SK-N-SH treated with all-trans-retinoic acid at 6 μM for 48 hours (cell line): ENCODE measurements around the gene DUOX2.

Source experiments
- ATAC-seq: fragments of 200-7000 bp; cut with Tn5 transposase; 3 replicates; pipeline ENCODE4 v1.9.1; 2020; ENCODE audit warnings: mild to moderate bottlenecking, moderate library complexity
- ARNTL ChIP-seq: fragments of 450-650 bp; formaldehyde crosslinking; IDR thresholded peaks from 2 replicates; pipeline ENCODE4 v1.5.0; 2020; ENCODE audit warnings: low read depth, mild to moderate bottlenecking, moderate library complexity, borderline replicate concordance
- BACH2 ChIP-seq: fragments of 250-450 bp; sonication (Bioruptor Pico); IDR thresholded peaks from 2 replicates; pipeline ENCODE4 v1.9.0; 2021; ENCODE audit warnings: mild to moderate bottlenecking, borderline replicate concordance
- CREB5 ChIP-seq: fragments of 250-450 bp; sonication (Bioruptor Pico); IDR thresholded peaks from 2 replicates; pipeline ENCODE4 v1.5.1; 2020; ENCODE audit warnings: low read depth, mild to moderate bottlenecking, moderate library complexity
- CSRNP3 ChIP-seq: fragments of 250-450 bp; sonication (Bioruptor Pico); IDR thresholded peaks from 2 replicates; pipeline ENCODE4 v1.5.1; 2021; ENCODE audit warnings: mild to moderate bottlenecking, moderate library complexity
- ESRRG ChIP-seq: fragments of 250-450 bp; sonication (Bioruptor Pico); IDR thresholded peaks from 2 replicates; pipeline ENCODE4 v1.6.1; 2021; ENCODE audit warnings: mild to moderate bottlenecking
- GLIS3 ChIP-seq: fragments of 250-450 bp; sonication (Bioruptor Pico); IDR thresholded peaks from 2 replicates; pipeline ENCODE4 v1.5.0; 2020; ENCODE audit warnings: mild to moderate bottlenecking, moderate library complexity
- ISL1 ChIP-seq: fragments of 250-450 bp; sonication (Bioruptor Pico); IDR thresholded peaks from 2 replicates; pipeline ENCODE4 v2.1.2; 2022; ENCODE audit warnings: mild to moderate bottlenecking, moderate library complexity
- OSR1 ChIP-seq: fragments of 250-450 bp; sonication (Bioruptor Pico); IDR thresholded peaks from 2 replicates; pipeline ENCODE4 v1.8.0; 2022; ENCODE audit warnings: moderate library complexity, mild to moderate bottlenecking, inconsistent platforms
- POU6F1 ChIP-seq: fragments of 250-450 bp; sonication (Bioruptor Pico); IDR thresholded peaks from 2 replicates; pipeline ENCODE4 v1.8.0; 2021; ENCODE audit warnings: low read depth, mild to moderate bottlenecking, moderate library complexity, borderline replicate concordance
- PPARA ChIP-seq: fragments of 250-450 bp; sonication (Bioruptor Pico); IDR thresholded peaks from 2 replicates; pipeline ENCODE4 v1.5.0; 2020; ENCODE audit warnings: mild to moderate bottlenecking, borderline replicate concordance
- RARB ChIP-seq: fragments of 250-450 bp; sonication (Bioruptor Pico); IDR thresholded peaks from 2 replicates; pipeline ENCODE4 v1.8.0; 2021; ENCODE audit warnings: mild to moderate bottlenecking, moderate library complexity
- SNAI2 ChIP-seq: fragments of 250-450 bp; sonication (Bioruptor Pico); IDR thresholded peaks from 2 replicates; pipeline ENCODE4 v1.5.0; 2020; ENCODE audit warnings: mild to moderate bottlenecking, moderate library complexity
- TCF4 ChIP-seq: fragments of 250-450 bp; sonication (Bioruptor Pico); IDR thresholded peaks from 2 replicates; pipeline ENCODE4 v1.8.0; 2021; ENCODE audit warnings: mild to moderate bottlenecking, moderate library complexity, borderline replicate concordance
- TOX ChIP-seq: fragments of 250-450 bp; sonication (Bioruptor Pico); IDR thresholded peaks from 2 replicates; pipeline ENCODE4 v1.8.0; 2021; ENCODE audit warnings: mild to moderate bottlenecking, moderate library complexity, borderline replicate concordance
- TSHZ2 ChIP-seq: fragments of 250-450 bp; sonication (Bioruptor Pico); IDR thresholded peaks from 2 replicates; pipeline ENCODE4 v1.5.0; 2020; ENCODE audit warnings: mild to moderate bottlenecking, moderate library complexity
- ZC3H10 ChIP-seq: fragments of 250-450 bp; sonication (Bioruptor Pico); IDR thresholded peaks from 2 replicates; pipeline ENCODE4 v1.5.1; 2021; ENCODE audit warnings: mild to moderate bottlenecking, moderate library complexity
- ZFP3 ChIP-seq: fragments of 250-450 bp; sonication (Bioruptor Pico); IDR thresholded peaks from 2 replicates; pipeline ENCODE4 v1.5.0; 2020; ENCODE audit warnings: mild to moderate bottlenecking, moderate library complexity
- ZFP30 ChIP-seq: fragments of 450-650 bp; formaldehyde crosslinking; IDR thresholded peaks from 2 replicates; pipeline ENCODE4 v1.5.0; 2022; ENCODE audit warnings: mild to moderate bottlenecking, moderate library complexity
- ZNF565 ChIP-seq: fragments of 450-650 bp; formaldehyde crosslinking; conservative IDR thresholded peaks from 2 replicates; pipeline ENCODE4 v1.5.0; 2020; ENCODE audit warnings: low read depth, mild to moderate bottlenecking, moderate library complexity
- ZNF70 ChIP-seq: fragments of 450-650 bp; formaldehyde crosslinking; IDR thresholded peaks from 2 replicates; pipeline ENCODE4 v1.5.0; 2020; ENCODE audit warnings: mild to moderate bottlenecking, moderate library complexity
- ZNF8 ChIP-seq: fragments of 450-650 bp; formaldehyde crosslinking; IDR thresholded peaks from 2 replicates; pipeline ENCODE4 v1.5.0; 2020; ENCODE audit warnings: mild to moderate bottlenecking, moderate library complexity

DUOX2 gene

GRCh38 chr15:45100884-45101625, 12.9 kb downstream of the DUOX2 start:
- TF ChIP-seq ZFP3 = no peak
- no peak for TF ChIP-seq ESRRG (CRISPR knock-in tag)
- no peak for TF ChIP-seq POU6F1 (CRISPR knock-in tag)
- TF ChIP-seq TSHZ2 = no peak
- TF ChIP-seq CREB5 (CRISPR knock-in tag) = no peak
- TF ChIP-seq ZNF565 (CRISPR knock-in tag) = no peak
- TF ChIP-seq ZFP30 (CRISPR knock-in tag) = no peak
- TF ChIP-seq PPARA (CRISPR knock-in tag) = no peak
- TF ChIP-seq GLIS3 (CRISPR knock-in tag) = no peak
- no peak for TF ChIP-seq ISL1 (CRISPR knock-in tag)
- no peak for TF ChIP-seq TOX (CRISPR knock-in tag)
- TF ChIP-seq SNAI2 = no peak
- TF ChIP-seq ZC3H10 (CRISPR knock-in tag) = no peak
- TF ChIP-seq CSRNP3 = no peak
- TF ChIP-seq ARNTL (CRISPR knock-in tag) = no peak
- no peak for TF ChIP-seq ZNF70
- no peak for TF ChIP-seq OSR1
- TF ChIP-seq TCF4 = no peak
- no peak for TF ChIP-seq ZNF8 (CRISPR knock-in tag)
- TF ChIP-seq BACH2 = no peak
- ATAC-seq = no peak

GRCh38 chr15:45099549-45100165, 14.3 kb downstream of the DUOX2 start:
- no peak for ATAC-seq
- TF ChIP-seq PPARA (CRISPR knock-in tag) (no peak), ZC3H10 (CRISPR knock-in tag) (no peak), ESRRG (CRISPR knock-in tag) (no peak), TOX (CRISPR knock-in tag) (no peak), ISL1 (CRISPR knock-in tag) (no peak), ZFP30 (CRISPR knock-in tag) (no peak), RARB (CRISPR knock-in tag) (no peak), POU6F1 (CRISPR knock-in tag) (no peak), TSHZ2 (no peak), ARNTL (CRISPR knock-in tag) (no peak)
